Activated CD8-positive, alpha-beta memory T cell treated with anti-CD3 and anti-CD28 coated beads for 48 hours (primary cell): ENCODE data around the gene HOXA3.

Source experiments
- DNase-seq, 3 experiments: peaks; one replicate each; pipeline ENCODE4 v3.0.0-alpha.2; 2020; ENCODE audit warnings: low read depth in 2 of 3, low spot score in 2 of 3

HOXA3 gene

GRCh38 chr7:27189997-27190748, 37.8 kb upstream of the HOXA3 start:
- DNase-seq, result no peak

DNA sequence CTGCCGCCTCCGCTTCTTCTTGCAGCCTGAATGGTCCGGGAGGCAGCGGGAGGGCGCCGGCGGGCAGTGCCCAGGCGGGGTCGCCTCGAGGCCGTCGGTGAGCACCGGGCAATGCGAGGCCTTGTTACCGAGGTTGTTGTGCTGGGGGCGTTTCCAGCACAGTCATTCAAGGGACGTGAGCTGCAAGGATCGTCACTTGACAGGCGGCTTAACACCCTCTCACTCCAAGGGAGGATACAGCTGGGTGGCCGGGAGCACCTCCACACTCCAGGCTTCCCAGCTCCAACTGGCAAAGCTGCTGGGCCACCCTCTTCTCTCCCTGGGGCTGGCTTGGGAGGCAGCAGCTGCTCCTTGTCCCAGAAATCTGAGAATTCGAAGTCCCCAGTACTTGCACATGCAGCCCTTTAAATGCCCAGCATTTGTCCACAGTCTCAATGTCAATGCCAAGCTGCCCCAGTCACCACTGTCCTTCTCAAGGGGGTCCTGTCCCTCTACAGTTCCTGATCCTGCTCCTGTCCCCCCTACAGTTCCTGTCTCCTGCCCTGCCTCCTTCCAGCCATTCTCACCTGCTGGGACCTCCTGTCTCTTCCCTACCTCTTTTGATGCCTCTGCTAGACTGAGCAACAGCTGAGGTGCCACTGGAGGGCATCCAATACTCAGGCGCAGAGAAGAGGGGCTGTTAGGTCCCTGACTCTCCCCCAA, 37.1 kb upstream of the HOXA3 start:
- DNase-seq, result no peak

DNA sequence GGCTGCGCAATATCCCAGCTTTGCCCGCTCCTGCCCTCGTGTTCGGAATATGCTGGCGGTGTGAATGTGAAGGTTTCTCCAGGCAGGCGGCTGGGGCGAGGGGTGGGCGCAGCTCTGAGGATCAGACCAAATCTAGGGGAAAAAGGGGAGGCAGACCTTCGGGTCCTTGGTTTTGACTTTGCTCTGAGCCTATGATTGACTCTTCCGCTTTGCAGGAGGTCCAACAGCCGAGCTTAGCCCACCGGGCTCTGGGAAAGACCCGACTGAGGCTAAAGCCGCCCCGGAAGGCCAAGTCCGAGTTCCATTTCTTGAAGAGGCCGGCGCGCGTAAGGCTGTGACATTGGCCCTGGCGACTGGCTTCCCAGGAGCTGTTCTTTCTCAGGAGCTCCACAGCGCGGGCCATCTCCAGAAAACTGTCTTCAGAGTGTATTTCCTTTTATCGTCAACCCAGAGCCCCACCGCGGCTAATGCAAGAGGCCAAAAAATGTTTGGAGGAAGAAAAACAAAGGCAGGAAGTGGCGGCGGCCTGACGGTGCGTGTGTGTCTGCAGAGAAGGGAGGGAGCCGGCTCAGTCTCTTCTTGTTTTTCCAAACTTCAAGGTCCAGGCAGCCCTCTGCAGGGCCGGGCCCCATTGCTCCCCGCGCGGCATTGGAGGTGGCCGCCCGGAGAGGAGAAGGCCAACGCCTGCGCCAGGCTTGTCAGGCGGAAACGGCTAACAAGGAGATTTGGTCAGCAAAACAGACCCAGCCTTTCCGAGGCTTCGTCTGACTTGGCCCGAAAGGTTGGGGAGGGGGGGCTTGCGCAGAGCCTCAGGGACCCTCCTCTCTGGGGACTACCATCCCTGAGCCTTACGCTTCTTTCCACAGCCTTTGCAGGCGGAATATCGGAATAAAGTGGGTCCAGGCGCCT, 36.3 kb upstream of the HOXA3 start:
- DNase-seq, result no peak

GRCh38 chr7:27187475-27188385, 35.3 kb upstream of the HOXA3 start:
- no peak for DNase-seq

DNA sequence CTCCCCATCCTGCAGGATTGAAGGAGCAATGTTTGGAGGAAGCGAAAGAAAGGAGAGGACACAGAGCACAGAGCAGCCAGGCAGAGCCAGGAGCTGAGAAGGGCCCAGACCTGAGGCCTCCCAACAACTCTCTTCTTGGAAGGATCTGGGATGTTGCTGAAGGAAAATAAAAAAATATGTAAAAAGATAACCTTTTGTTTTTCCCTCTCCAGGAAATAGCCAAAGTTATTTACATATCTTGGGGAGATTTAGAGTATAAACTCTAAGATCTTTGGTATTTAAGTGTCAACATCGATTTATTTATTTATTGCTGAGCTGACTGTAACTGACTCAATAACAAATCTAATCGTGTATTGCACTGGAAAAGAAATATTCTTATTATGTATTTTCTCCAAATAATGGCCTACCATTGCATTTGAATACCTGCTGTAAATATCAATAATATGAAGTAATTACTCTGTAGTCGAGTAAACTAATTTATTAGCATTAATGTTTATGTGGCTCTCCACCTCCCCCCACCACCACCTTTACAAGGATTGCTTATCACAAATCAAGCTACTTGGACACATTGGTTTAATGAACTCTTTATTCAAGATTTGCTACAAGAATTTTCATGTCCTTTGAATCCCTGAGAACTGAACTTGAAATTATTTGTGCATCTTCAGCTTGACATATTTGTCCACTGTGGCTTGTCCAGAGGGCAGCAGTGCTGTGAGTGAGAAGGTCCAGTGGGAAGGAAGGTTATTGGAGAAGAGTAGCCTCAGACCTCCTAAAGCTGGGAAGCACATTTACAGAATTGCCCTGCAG, 34.5 kb upstream of the HOXA3 start:
- DNase-seq, result no peak

- peak in 1 of 3 experiments; percentile 7 for DNase-seq
These were observed 33.7 kb upstream of the HOXA3 start for GRCh38 chr7:27185854-27186667.

GRCh38 chr7:27185013-27185853, 32.9 kb upstream of the HOXA3 start, which contains the start of gene HOXA11:
Gene HOXA11, minus strand, starts transcription at chr7:27185232. Its CDS starts 88 bp downstream, at chr7:27185144.
- peak in 1 of 3 experiments; percentile 0 for DNase-seq

GRCh38 chr7:27184337-27185012, 32.1 kb upstream of the HOXA3 start:
- peak in 1 of 3 experiments; percentile 2 for DNase-seq

DNA sequence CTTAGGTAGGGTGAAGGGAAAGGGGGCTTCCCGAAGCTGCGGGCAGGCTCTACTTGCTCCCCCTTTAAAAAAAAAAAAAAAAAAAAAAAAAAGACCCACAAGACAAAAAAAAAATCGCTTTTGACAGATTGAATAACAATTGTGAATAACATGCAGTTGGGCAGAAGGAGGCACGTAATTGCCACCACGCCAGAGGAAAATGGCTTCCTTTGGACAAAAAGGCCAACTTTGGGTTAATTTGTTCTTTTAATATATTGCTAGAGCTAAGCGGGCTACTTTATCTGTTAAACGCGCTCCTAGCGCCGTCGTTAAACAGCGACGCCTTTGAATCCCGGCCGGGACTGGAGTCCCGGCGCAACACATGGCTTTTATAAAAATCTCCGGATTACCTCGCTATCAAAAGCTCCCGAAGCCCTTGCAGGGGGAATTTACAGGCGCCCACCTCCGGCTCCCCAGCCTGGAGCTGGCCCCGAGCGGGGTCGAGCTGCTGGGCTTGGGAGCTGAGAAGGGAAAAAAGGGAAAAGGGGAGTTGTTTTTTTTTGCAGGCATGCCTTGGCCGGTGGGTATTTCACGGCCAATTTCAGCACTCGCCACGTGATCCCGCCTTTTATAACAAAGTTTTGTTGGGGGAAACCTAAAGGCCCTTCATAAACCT, 31.4 kb upstream of the HOXA3 start:
- peak in 1 of 3 experiments; percentile 2 for DNase-seq

DNA sequence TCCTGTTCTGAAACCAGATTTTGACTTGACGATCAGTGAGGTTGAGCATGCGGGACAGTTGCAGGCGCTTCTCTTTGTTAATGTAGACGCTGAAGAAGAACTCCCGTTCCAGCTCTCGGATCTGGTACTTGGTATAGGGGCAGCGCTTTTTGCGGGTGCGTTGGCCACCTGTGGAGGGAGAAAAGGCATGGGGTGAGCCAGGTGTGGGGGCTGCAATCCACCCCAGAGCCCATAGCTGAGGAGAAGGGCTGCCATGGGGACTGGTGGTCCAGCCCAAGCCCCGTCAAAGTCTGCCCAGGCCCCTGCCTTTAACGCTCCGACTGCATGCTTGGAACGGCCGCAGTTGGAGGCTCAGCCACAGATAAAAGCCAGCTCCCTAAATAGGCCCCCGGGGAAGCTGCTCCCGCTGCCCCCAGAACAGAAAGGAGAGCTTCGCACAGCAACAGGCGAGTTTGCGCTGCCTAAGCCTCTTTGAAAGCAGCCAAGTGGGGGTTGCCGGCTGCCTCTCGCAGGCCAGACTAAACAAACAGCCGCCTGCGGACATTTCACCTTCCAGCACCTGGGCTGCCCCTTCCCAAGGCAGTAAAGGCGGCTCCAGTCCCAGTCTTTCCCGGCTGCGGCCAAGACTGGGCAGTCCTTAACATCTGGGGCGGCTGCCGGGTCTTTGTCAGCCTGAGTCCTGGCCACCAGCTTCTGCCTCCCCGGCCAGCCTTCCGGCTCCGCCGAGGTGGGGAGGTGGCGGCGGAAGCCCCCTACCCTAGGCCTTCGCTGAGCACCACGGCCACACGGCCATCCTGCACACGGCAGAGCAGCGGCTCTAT, 30.7 kb upstream of the HOXA3 start:
- peak in 1 of 3 experiments; percentile 1 for DNase-seq

- DNase-seq, result no peak
These were observed 30.0 kb upstream of the HOXA3 start for GRCh38 chr7:27182285-27182841.

DNA sequence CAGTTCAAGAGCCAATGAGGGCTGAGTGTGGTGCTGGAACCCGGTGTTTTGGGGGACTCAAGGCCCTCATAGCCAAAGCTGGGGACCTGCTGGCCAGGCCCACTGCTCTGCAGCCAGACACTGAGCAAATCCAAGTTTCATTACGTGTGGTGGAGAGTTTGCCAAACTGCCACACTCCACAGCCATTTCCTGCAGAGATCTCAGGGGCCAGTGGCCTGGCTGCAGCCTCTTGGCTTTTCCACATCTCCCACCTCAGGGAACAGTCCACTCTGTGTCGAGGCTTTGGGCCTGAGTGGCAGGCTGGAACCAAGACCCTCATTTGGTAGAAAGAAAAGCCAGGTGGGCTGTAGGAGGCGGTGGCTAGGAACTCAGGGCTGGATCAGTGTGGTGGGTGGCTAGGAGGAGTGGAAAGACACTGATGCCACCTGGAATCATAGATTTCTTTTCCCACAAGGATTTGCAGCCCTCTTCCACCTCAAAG, 29.5 kb upstream of the HOXA3 start:
- DNase-seq, result no peak

DNA sequence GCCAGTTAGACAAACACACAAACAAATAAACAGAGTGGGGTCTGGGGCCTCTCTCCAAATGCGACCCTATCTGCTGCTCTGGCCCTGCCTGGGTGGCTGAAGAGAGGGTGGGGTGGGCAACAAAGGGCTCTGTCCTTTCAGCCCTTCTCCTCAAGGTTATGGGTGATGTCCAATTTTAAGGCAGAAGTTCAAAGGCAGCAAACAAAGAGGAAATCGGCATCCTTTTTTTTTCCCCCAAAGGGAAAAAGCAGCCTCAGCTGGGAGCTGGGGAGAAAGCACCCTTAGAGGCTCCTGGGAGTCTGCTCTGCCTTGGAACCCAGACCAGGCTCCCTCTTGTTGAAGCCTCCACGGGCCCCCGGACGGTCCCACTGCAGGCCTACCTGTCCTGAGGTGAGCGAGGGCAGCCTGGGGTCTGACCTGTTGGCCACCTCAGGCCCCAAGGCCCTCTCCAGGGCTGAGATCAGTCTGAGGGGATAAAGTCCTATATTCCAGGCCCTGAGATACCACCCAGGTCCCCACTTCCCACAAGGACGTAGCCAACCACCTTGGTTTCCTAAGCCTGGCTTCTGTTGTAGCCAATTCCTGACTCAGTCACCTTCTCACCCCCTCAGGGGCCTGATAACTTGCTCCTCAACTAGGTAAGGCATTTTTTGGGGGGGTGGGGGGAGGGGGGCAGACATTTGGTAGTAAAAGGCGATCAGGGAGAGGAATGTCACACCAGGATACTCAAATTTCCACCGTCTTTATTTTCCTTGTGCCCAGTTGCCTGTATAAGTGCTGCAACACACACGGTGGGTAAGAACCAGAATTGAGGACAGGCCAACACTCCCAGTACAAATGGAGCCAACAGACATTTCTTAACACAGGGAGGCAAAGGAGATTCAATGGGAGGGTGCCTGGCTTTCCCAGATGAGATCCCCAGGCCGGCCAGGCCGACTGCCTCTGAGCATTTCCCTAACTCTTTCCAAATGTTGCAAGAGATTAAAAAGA, 28.3 kb upstream of the HOXA3 start:
- no peak for DNase-seq
